CD4-positive, alpha-beta T cell treated with Interleukin-6 at 100 ng/mL for 8 hours (primary cell): ENCODE measurements around the gene MEI4.

Experiments
- DNase-seq: peaks from one replicate; pipeline ENCODE4 v3.0.0-alpha.2; 2020; ENCODE audit warnings: mixed read lengths, low spot score

MEI4 gene

DNA sequence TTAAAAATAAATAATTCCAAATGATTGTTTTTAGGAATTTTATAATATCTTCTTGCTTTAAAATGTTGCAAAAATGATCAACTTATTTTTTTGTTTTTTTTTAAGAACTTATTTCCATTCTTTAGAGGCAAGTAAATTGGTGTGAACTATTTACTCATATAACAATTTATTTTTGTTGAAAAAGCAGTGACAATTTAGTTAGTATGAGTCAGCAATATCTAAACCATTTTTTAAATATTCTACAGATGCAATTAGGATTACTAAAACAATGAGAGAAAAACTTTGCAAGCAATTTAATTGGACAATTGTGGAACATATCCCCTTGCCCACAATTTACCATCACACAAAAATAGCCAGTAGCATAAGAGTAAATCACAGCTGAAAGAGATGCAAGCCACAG, 319.5 kb downstream of the MEI4 start:
- no peak for DNase-seq
